Germinal center (tissue), 1 donor: ENCODE results near the gene ELAPOR2.
"Not testable (repeated sequence)": the region's sequence is repeated elsewhere in the genome, so short reads cannot be mapped to it uniquely, and the experiment has no call there.

Source experiments
- DNase-seq: peaks from one replicate; pipeline ENCODE4 v3.0.0; 2012; ENCODE audit warnings: mixed read lengths, low spot score

The ELAPOR2 gene

GRCh38 chr7:87059525-87060287 is at the start of gene ELAPOR2:
Gene ELAPOR2 (minus strand): TSS chr7:87059654. CDS start chr7:87059513, 141 bp downstream.
- peak; percentile 91 for DNase-seq

- DNase-seq = no peak
Measured at GRCh38 chr7:87107949-87108776, 48.7 kb upstream of the ELAPOR2 start.

GRCh38 chr7:87106974-87107612 is 47.6 kb upstream of the ELAPOR2 start:
- no peak for DNase-seq

- DNase-seq = no peak
Measured at GRCh38 chr7:87105401-87105800, 45.9 kb upstream of the ELAPOR2 start.

DNA sequence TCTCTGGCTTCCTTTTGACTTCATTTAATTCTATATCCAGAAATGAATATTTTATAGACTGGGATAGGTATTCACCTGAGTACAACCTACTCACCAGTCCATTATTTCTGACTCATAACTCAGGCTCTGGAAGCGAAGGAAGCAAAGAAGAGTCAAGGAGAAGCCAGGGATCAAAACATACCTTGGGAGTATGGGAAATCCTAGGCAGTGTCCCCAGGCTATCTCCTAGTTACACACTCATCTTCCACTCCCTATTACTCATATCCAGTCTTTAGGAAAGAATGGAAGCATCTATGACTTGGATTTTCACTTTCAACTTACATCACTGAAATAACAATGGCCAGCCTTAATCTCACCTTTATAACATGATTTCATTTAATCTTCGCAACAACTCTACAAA is 40.9 kb upstream of the ELAPOR2 start:
- DNase-seq = no peak

GRCh38 chr7:87097375-87097774 is 37.9 kb upstream of the ELAPOR2 start:
- DNase-seq = not testable (repeated sequence)

DNA sequence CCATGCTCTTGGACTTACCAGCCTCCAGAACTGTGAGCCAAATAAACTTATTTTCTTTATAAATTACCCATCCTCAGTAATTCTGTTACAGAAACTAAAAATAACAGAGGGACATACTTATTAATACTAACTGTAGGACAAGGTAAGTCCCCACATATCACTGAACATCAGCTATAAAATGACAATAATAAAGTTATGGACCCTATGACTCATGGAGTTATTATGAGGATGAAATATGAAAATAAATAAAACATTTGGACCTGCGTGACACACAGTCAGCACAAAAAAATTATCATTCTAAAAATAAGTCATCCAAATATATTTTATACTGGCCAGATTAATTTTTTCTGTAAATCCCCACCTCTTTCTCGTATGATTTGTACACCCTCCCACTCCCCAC is 34.9 kb upstream of the ELAPOR2 start:
- DNase-seq = no peak

GRCh38 chr7:87092568-87093091 is 33.2 kb upstream of the ELAPOR2 start:
- no peak for DNase-seq

DNA sequence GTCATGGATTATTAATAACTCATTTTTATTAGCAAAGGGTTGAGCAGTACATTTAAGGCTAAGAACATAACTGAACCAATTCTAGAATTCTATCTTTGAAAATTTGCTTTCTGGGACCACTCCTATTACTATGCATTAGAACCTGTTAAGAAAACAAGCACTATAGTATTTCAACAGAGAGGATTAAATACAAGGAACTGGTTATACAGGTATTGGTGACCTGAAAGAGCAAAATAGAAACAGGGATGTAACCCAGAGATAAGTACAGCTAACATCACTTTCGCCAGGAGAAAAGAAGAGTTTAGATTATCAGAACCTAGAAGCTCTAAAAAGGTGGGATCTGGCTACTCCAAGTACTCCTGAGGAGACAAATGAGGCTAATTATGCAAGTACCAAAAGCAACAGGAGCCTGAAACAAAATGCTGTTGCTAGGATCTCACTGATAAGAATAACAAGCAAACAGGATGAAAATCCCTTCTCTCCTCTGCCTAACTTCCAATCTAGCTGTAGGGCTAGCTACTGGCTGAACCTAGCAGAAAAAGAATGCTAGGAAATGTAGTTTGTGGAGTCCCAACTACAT is 32.1 kb upstream of the ELAPOR2 start:
- no peak for DNase-seq

GRCh38 chr7:87083865-87084519 is 24.5 kb upstream of the ELAPOR2 start:
- DNase-seq = no peak

- DNase-seq = no peak
Measured at GRCh38 chr7:87082675-87083074, 23.2 kb upstream of the ELAPOR2 start.

DNA sequence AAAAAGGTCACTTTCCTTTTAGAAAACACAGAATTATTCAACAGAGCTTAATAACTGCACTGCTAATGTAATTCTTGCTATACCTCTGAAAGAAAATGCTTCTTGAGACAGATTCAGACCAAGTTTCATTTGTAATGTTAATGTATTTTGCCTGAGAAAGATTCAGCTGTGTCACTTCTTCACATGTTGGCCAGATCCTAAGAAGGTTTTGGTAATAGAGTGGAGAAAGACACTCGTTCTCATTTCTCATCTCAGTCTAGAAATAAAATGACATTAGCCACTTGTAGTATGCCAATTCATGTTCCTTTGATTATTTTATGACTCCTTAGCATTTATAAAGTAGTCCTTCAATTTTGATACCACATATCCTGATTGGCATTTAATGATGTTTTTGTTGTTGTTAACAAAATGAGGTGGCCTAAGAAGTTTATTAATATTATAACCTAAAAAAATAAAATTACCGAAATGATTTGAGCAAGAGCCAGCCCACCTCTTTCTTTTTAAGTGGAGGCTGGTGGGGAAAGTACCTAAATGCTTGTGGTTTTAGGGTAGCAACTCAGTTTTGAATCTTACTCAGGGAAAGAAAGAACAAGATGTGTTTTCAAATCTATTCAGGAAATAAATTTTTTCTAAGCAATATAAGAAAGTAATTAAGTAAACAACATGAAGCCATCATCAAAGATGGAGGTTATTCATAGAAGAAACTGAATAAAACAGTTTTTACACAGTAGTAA is 16.4 kb upstream of the ELAPOR2 start:
- no peak for DNase-seq

DNA sequence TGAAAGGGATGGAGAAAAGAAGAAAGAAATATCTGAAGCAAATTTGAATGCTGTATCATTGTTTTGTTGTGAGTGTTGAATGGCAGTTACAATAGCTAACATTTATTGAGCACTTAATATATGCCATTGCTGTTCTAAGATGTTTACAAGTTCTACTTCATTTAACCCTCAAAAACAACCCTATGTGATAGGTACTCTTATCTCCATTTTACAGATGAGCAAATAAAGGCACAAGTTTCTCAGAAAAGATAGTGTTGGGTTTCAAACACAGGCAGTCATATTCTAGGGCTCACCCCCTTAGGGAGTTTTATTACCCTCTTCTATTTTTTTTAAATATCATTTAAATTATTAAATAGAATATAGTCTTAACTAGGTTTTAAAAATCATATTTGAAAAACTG is 8.3 kb upstream of the ELAPOR2 start:
- no peak for DNase-seq

DNA sequence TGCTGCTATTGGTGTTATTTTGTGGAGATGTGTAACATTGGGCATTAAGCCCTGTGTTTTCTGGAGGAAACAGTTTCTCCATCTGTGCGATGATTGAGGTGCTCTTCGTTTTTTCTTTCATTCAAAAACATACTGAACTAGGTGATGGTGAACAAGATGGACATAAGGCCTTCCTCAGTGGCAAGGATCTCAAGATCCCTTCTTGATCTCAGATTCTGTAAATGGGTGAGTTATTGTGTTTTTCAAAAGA is 759 bp upstream of the ELAPOR2 start:
- no peak for DNase-seq

GRCh38 chr7:87058744-87059524 is 520 bp downstream of the ELAPOR2 start:
- DNase-seq = peak; percentile 63

DNA sequence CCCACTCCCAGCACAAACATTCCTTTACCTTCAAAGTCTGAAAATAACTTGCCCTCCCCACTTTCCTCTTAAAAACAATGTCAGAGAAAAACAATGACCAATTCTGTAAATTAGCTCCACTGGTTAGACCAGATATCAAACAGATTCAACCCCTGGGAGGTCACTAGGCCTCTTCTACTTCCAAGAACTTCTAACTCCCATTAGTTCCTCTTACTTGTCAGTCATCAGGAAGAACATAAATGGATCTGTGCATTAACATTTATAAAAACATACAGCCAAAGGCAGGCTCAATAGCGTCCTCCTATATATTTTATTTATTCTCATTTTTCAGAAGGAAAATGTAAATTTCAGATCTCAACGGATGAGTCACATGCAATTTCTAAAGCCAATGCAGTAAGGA is 2.2 kb downstream of the ELAPOR2 start:
- DNase-seq = no peak

GRCh38 chr7:87056346-87056745 is 3.1 kb downstream of the ELAPOR2 start:
- DNase-seq = no peak

DNA sequence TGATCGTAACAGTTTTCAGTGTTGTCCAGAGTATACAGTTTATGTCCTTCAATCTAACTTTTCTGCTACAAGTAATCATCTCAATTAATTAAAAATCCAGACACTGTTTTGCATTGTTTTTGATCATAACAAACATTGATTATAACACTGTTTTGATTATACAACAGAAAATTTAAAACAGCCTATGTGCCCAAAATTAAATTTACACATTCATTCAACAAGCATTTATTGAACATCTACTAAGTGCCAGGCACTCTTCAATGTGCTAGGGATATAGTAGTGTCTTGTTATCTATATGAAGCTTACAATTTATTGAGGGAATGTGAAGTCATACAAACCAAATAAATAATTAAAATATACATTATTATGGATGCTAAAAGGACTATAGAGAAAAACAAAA is 10.6 kb downstream of the ELAPOR2 start:
- no peak for DNase-seq

- no peak for DNase-seq
Measured at GRCh38 chr7:87046456-87046855, 13.0 kb downstream of the ELAPOR2 start.

- DNase-seq = not testable (repeated sequence)
Measured at GRCh38 chr7:87044713-87045112, 14.7 kb downstream of the ELAPOR2 start.
